Melanocyte of skin (primary cell): ENCODE data around the gene RNASEL. TPM values are rescaled to one million over a fixed set of nuclear protein-coding genes. Genes with fewer than 3 reads are reported as not detected.

Source experiments
- small RNA-seq, 2 donors: library from RNA; depleted of rRNA; stranded (forward); fragments of <200 nt; gene quantifications; one replicate each; pipeline ENCODE3, GENCODE V24; 2012
- total RNA-seq, 2 donors: library from RNA; depleted of rRNA; stranded (reverse); fragments of >200 nt; gene quantifications; 2 replicates each; pipeline ENCODE4 v1.2.3, GENCODE V29; 2012

RNASEL gene, protein sequence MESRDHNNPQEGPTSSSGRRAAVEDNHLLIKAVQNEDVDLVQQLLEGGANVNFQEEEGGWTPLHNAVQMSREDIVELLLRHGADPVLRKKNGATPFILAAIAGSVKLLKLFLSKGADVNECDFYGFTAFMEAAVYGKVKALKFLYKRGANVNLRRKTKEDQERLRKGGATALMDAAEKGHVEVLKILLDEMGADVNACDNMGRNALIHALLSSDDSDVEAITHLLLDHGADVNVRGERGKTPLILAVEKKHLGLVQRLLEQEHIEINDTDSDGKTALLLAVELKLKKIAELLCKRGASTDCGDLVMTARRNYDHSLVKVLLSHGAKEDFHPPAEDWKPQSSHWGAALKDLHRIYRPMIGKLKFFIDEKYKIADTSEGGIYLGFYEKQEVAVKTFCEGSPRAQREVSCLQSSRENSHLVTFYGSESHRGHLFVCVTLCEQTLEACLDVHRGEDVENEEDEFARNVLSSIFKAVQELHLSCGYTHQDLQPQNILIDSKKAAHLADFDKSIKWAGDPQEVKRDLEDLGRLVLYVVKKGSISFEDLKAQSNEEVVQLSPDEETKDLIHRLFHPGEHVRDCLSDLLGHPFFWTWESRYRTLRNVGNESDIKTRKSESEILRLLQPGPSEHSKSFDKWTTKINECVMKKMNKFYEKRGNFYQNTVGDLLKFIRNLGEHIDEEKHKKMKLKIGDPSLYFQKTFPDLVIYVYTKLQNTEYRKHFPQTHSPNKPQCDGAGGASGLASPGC
- 10 to 100 TPM in 1 of 2 donors, 1 to 10 TPM in 1; 7.7 to 14.8 TPM for total RNA-seq

DNA sequence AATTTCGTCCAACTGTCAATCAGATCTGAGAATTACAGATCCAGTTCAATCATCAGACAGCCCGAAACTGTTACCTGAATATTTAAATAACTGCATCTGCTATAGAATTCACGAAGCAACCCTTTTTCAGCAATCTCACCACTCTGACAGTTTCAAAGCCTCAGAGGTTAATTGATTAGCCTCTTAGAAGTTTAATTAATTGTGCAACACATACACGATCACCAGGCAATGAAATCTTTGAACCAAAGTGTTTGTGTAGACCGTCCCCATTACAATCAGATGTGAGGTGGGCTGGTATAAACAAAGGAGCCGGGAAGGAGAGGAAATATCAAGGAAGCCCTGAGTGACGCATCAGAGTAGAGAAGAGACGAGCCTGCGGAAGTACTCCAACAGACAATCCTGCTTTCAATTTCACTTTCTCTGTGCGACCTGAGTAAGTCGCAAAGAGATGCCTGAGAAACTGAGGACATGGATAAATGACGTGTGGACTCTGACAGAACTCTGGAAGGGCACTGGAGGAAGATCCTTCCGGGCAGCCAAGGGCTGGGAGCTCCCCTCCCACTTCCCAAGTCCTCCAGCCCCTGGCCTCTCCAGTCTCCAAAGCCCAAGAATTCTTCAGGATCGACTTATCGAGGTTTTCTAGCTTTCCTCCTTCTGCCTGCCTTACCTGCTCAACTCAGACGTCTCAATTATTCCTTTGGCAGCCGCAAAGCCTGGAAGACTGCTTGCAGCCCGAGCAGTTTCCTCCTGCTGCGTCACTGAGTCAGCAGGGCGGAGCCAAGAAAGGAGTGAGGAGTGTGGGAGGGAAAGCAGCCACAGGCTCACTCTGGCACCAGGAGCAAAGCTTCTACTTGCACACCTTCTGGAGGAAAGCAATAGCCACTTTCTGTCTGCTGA lies at the start of gene RNASEL:
RNASEL (minus strand) TSS at position 757 of the 897 bp plus-strand sequence. CDS start 2,450 bp downstream, outside the sequence.

DNA sequence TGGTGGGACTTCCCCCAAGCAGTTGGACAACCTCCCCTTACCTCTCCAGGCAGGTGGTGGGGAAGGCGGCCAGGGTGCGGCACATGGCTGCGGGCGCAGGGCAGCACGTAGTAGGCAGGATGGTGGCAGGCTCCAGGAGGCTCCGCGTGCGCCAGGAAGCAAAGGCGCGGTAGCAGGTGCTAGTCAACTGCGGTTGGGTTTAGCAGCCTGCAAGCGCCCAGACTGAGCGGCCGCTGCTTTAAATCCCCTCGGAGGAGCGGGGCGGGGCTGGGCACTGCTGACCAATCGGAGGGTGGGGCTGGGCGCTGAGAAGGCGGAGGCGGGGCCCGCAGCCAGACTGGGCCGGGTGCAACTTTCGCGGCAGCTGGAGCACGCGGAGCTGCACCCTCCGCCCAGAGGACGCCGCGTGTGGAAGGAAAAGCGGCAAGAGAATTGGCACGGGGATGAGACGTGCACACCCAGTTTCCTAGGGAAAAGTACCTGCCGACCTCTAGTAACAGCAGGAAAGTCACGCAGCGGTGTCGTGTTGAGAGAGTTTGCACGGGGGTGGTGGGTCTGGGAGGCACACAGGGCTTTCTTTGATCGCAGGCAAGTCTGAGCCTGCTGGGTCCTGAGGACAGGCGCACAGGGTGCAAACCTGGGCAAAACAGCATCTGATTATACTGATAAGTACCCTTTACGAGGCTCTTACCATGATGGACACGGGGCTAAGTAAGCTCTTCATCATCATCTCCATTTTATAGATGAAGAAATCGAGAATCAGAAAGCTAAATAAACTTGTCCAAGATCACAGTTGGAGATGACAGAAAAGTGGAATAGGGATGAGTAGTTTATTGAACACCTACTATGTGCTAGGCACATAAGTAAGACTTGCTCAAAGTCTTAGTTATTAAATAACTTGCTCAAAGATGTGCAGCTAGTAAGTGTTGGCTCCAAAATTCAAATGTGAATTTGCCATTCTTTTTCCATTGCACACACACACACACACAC lies 15.4 kb upstream of the RNASEL start, which contains the start of gene RGS16:
RGS16 (minus strand) TSS at position 215 of the 990 bp plus-strand sequence; CDS start at position 85, 130 bp downstream.

Small RNA genes lying within 50 kb of the gene (small RNA-seq; reads per million reads assigned to genes)
- gene RF00017 = 0 reads per million in 2 donors

Other genes with a start within 250 kb of the RNASEL start
- gene GLUL, start 197.5 kb downstream of the RNASEL start, total RNA-seq = 100 to 1,000 TPM; 283 to 358 TPM
- not detected for gene TEDDM1, start 188.6 kb downstream of the RNASEL start, total RNA-seq
- not detected for gene RGSL1, start 139.1 kb downstream of the RNASEL start, total RNA-seq
- gene RGS16, start 15.1 kb upstream of the RNASEL start, total RNA-seq = under 1 TPM in 1 of 2 donors, not detected in 1; under 0.01 TPM
- gene RGS8, start 95.3 kb upstream of the RNASEL start, total RNA-seq = not detected
- gene NPL, start 200.5 kb upstream of the RNASEL start, total RNA-seq = 10 to 100 TPM; 21.3 to 21.7 TPM